Upper lobe of right lung (tissue), 1 donor: Measurements from ENCODE around the gene MAGI2. TPM values are rescaled to one million over a fixed set of nuclear protein-coding genes. Genes with fewer than 3 reads are reported as not detected.

ENCODE experiments used
- ATAC-seq: fragments of 200-7000 bp; cut with Tn5 transposase; one replicate; pipeline ENCODE4 v1.9.1; 2020; ENCODE audit warnings: mild to moderate bottlenecking, moderate library complexity
- DNase-seq: peaks from one replicate; pipeline ENCODE4 v3.0.0-alpha.2; 2020
- H3K27ac ChIP-seq: fragments of 200-600 bp; one replicate; pipeline ENCODE4 v1.8.0; 2022
- H3K27me3 ChIP-seq: fragments of 200-600 bp; one replicate; pipeline ENCODE4 v1.8.0; 2022; ENCODE audit warnings: mild to moderate bottlenecking
- H3K36me3 ChIP-seq: fragments of 200-600 bp; one replicate; pipeline ENCODE4 v1.8.0; 2022
- H3K4me1 ChIP-seq: fragments of 200-600 bp; one replicate; pipeline ENCODE4 v1.8.0; 2022
- H3K4me3 ChIP-seq: fragments of 200-600 bp; one replicate; pipeline ENCODE4 v1.8.0; 2022; ENCODE audit warnings: mild to moderate bottlenecking
- H3K9me3 ChIP-seq: fragments of 200-600 bp; one replicate; pipeline ENCODE4 v1.8.0; 2022
- CTCF ChIP-seq: fragments of 200-600 bp; IDR thresholded peaks from one replicate; pipeline ENCODE4 v1.8.0; 2022; ENCODE audit warnings: antibody characterized with exemption
- intact Hi-C: fragments of 100-400 bp; cut with DNase I; formaldehyde crosslinking; loops from one replicate; pipeline ENCODE4 v1.11.0; 2022
- total RNA-seq: library from RNA; stranded (reverse); fragmentation: NEBNext Ultra II Directional; extraction: Animal tissue kit (Norgen Biotek cat#: 25700); gene quantifications from one replicate; pipeline ENCODE4 v1.2.1, GENCODE V29; 2021
- donor health status: DM: no; HTN: yes; CAD: no; lungs with severe emphysema.

MAGI2 gene
- total RNA-seq, 1 donor from 2014 or later, result 12.8 TPM

GRCh38 chr7:78222001-78222751 is 1231.3 kb downstream of the MAGI2 start:
- intact Hi-C loops, result no loop called here
- Histone ChIP-seq H3K27me3 (no peaks in the 10 kb centered on the region), H3K4me1 (peaks cover 10% of the 10 kb centered on the region), H3K27ac (no peak overlapping the region), H3K36me3 (no peaks in the 10 kb centered on the region), H3K4me3 (no peak overlapping the region), H3K9me3 (no peaks in the 10 kb centered on the region)
- TF ChIP-seq CTCF, result no peak
- DNase-seq, result no peak
- no peak for ATAC-seq

- no peak for TF ChIP-seq CTCF
- no peak for ATAC-seq
- no peak overlapping the region for H3K27ac ChIP-seq
- H3K9me3 ChIP-seq, result no peaks in the 10 kb centered on the region
- H3K4me1 ChIP-seq, result peaks cover 10% of the 10 kb centered on the region
- no peak overlapping the region for H3K4me3 ChIP-seq
- no peaks in the 10 kb centered on the region for H3K27me3 ChIP-seq
- intact Hi-C loops, result no loop called here
- no peak for DNase-seq
- no peaks in the 10 kb centered on the region for H3K36me3 ChIP-seq
Observed at GRCh38 chr7:78220754-78221153, 1232.7 kb downstream of the MAGI2 start.

- intact Hi-C loops, result no loop called here
- no peak for TF ChIP-seq CTCF
- no peak overlapping the region for H3K4me3 ChIP-seq
Observed at GRCh38 chr7:78218876-78219275, 1234.6 kb downstream of the MAGI2 start.

GRCh38 chr7:78218051-78218450 is 1235.4 kb downstream of the MAGI2 start:
- Histone ChIP-seq H3K4me1 (peaks cover 6% of the 10 kb centered on the region), H3K27ac (no peak overlapping the region), H3K36me3 (no peaks in the 10 kb centered on the region), H3K4me3 (no peak overlapping the region), H3K9me3 (no peaks in the 10 kb centered on the region), H3K27me3 (no peaks in the 10 kb centered on the region)
- DNase-seq, result no peak
- TF ChIP-seq CTCF, result no peak
- ATAC-seq, result no peak
- intact Hi-C loops, result no loop called here

More at GRCh38 chr7:78218876-78219275, 1234.6 kb downstream of the MAGI2 start:
- DNase-seq, result no peak
- ATAC-seq, result no peak
- peaks cover 6% of the 10 kb centered on the region for H3K4me1 ChIP-seq
- no peaks in the 10 kb centered on the region for H3K36me3 ChIP-seq
- no peaks in the 10 kb centered on the region for H3K9me3 ChIP-seq
- H3K27me3 ChIP-seq, result no peaks in the 10 kb centered on the region
- no peak overlapping the region for H3K27ac ChIP-seq

GRCh38 chr7:78215199-78215598 is 1238.3 kb downstream of the MAGI2 start:
- Histone ChIP-seq H3K27me3 (no peaks in the 10 kb centered on the region), H3K27ac (no peak overlapping the region), H3K4me3 (no peak overlapping the region), H3K36me3 (no peaks in the 10 kb centered on the region), H3K4me1 (no peaks in the 10 kb centered on the region), H3K9me3 (no peaks in the 10 kb centered on the region)
- no peak for ATAC-seq
- DNase-seq, result no peak
- intact Hi-C loops, result no loop called here
- TF ChIP-seq CTCF, result no peak
